GM12872 (cell line): ENCODE results near the gene RBFOX1.

Experiments used
- CTCF ChIP-seq: IDR thresholded peaks from 3 replicates; pipeline ENCODE4 v1.5.1; 2011; ENCODE audit warnings: low read depth, mild to moderate bottlenecking, low read length, moderate library complexity; ENCODE audit not compliant: insufficient read depth

The RBFOX1 gene

GRCh38 chr16:7691533-7691932 lies 358.9 kb downstream of the RBFOX1 start:
- TF ChIP-seq CTCF = no peak

GRCh38 chr16:7703672-7704071 lies 371.0 kb downstream of the RBFOX1 start:
- TF ChIP-seq CTCF = no peak

GRCh38 chr16:7705885-7706284 lies 373.2 kb downstream of the RBFOX1 start:
- TF ChIP-seq CTCF = no peak

GRCh38 chr16:7709186-7709585 lies 376.5 kb downstream of the RBFOX1 start:
- TF ChIP-seq CTCF = no peak

- TF ChIP-seq CTCF = no peak
Measured at GRCh38 chr16:7713244-7713643, 380.6 kb downstream of the RBFOX1 start.

GRCh38 chr16:7714775-7715174 lies 382.1 kb downstream of the RBFOX1 start:
- TF ChIP-seq CTCF = no peak

GRCh38 chr16:7716660-7717550 lies 384.3 kb downstream of the RBFOX1 start:
- TF ChIP-seq CTCF = no peak
